IMR-90 (cell line): Measurements from ENCODE around the gene EFEMP2.

Source experiments
- CTCF ChIP-seq: conservative IDR thresholded peaks from 2 replicates; pipeline ENCODE4 v1.5.1; 2012; ENCODE audit warnings: mild to moderate bottlenecking, low read depth, low read length, improper control_type of control experiment
- MAFK ChIP-seq: IDR thresholded peaks from 2 replicates; pipeline ENCODE4 v1.6.1; 2012; ENCODE audit warnings: low read depth, low read length, improper control_type of control experiment

- TF ChIP-seq CTCF (no peak), MAFK (no peak)
These were observed 23.7 kb upstream of the EFEMP2 start for GRCh38 chr11:65896034-65896999.
